ENCODE results near the gene CX3CR1.

Gene CX3CR1

GRCh38 chr3:39260318-39260717 lies 19.5 kb downstream of the CX3CR1 start:
- no peak overlapping the region for H3K27ac ChIP-seq (replicated peaks; ENCODE audit: low read length)
- no peak overlapping the region for H3K23ac ChIP-seq (ENCODE audit: low read depth, low read length, poor library complexity)

GRCh38 chr3:39255503-39256325 lies 24.1 kb downstream of the CX3CR1 start:
- H3K79me1 ChIP-seq (ENCODE audit: low read depth, low read length): no peaks in the 10 kb centered on the region
- H3K23ac ChIP-seq (ENCODE audit: low read depth, low read length, poor library complexity): no peak overlapping the region
- H2BK5ac ChIP-seq (ENCODE audit: low read length): no peak overlapping the region
- no peak overlapping the region for H4K8ac ChIP-seq (ENCODE audit: low read depth, low read length)
- DNase-seq (ENCODE audit: low spot score): no peak
- no peak overlapping the region for H2BK120ac ChIP-seq (ENCODE audit: low read depth, low read length)
- H3K4me1 ChIP-seq (ENCODE audit: control insufficient read depth in 2 of 2, insufficient read depth in 1 of 2, low read depth in 1 of 2, low read length in 2 of 2): peaks cover 0 to 2% of the 10 kb centered on the region in 2 donors
- WGBS, 2 donors (ENCODE audit: extremely low coverage in 2 of 2, insufficient read length in 2 of 2, insufficient replicate concordance in 1 of 2): no CpG with 5 or more reads among the region's 5 CpGs
- H4K91ac ChIP-seq (ENCODE audit: low read depth, low read length, poor library complexity): no peak overlapping the region
- H2BK15ac ChIP-seq (ENCODE audit: low read length): no peak overlapping the region
- H3K27ac ChIP-seq (replicated peaks; ENCODE audit: low read length): no peak overlapping the region
- no peak overlapping the region for H3K4me3 ChIP-seq (ENCODE audit: low read length in 2 of 2)
- no peak overlapping the region for H3K4me2 ChIP-seq (ENCODE audit: insufficient read depth, low read length, poor library complexity, severe bottlenecking)
- no peak overlapping the region for H3K18ac ChIP-seq (ENCODE audit: low read length)
- H3K36me3 ChIP-seq (replicated peaks in 1 of 2; ENCODE audit: control insufficient read depth in 2 of 2, insufficient read depth in 2 of 2, low read length in 2 of 2): no peaks in the 10 kb centered on the region
- no peaks in the 10 kb centered on the region for H3K9me3 ChIP-seq (replicated peaks in 1 of 2; ENCODE audit: control insufficient read depth in 2 of 2, insufficient read depth in 1 of 2, low read depth in 1 of 2, low read length in 2 of 2)
- H2AK5ac ChIP-seq (ENCODE audit: low read depth, low read length): no peak overlapping the region
- no peak overlapping the region for H3K14ac ChIP-seq (ENCODE audit: low read length)
- H3K9ac ChIP-seq (ENCODE audit: low read depth, low read length, poor library complexity): no peak overlapping the region
- no peak overlapping the region for H2AFZ ChIP-seq (ENCODE audit: low read length)
- peaks cover 0 to 26% (median 0%) of the 10 kb centered on the region in 3 experiments for H3K27me3 ChIP-seq (ENCODE audit: control insufficient read depth in 3 of 3, insufficient read depth in 3 of 3, low read depth in 1 of 3, low read length in 3 of 3)
- no peak overlapping the region for H3K4ac ChIP-seq (ENCODE audit: low read length)
- H2BK12ac ChIP-seq (ENCODE audit: low read length): no peak overlapping the region

More at GRCh38 chr3:39260318-39260717, 19.5 kb downstream of the CX3CR1 start:
- no peak overlapping the region for H2AFZ ChIP-seq (ENCODE audit: low read length)
- H2BK120ac ChIP-seq (ENCODE audit: low read depth, low read length): no peak overlapping the region
- H3K4me3 ChIP-seq (ENCODE audit: low read length in 2 of 2): no peak overlapping the region
- no peak for DNase-seq (ENCODE audit: low spot score)
- H2AK5ac ChIP-seq (ENCODE audit: low read depth, low read length): no peak overlapping the region
- H3K4me1 ChIP-seq (ENCODE audit: control insufficient read depth in 2 of 2, insufficient read depth in 1 of 2, low read depth in 1 of 2, low read length in 2 of 2): peaks cover 0 to 2% of the 10 kb centered on the region in 2 donors
- no peaks in the 10 kb centered on the region for H3K36me3 ChIP-seq (replicated peaks in 1 of 2; ENCODE audit: control insufficient read depth in 2 of 2, insufficient read depth in 2 of 2, low read length in 2 of 2)
- H3K27me3 ChIP-seq (ENCODE audit: control insufficient read depth in 3 of 3, insufficient read depth in 3 of 3, low read depth in 1 of 3, low read length in 3 of 3): peaks cover 0 to 13% (median 0%) of the 10 kb centered on the region in 3 experiments
- no peak overlapping the region for H4K91ac ChIP-seq (ENCODE audit: low read depth, low read length, poor library complexity)
- H3K4ac ChIP-seq (ENCODE audit: low read length): no peak overlapping the region
- no peak overlapping the region for H2BK5ac ChIP-seq (ENCODE audit: low read length)
- no peak overlapping the region for H3K14ac ChIP-seq (ENCODE audit: low read length)
- no peaks in the 10 kb centered on the region for H3K79me1 ChIP-seq (ENCODE audit: low read depth, low read length)
- H3K9ac ChIP-seq (ENCODE audit: low read depth, low read length, poor library complexity): no peak overlapping the region
- H4K8ac ChIP-seq (ENCODE audit: low read depth, low read length): no peak overlapping the region
- H2BK12ac ChIP-seq (ENCODE audit: low read length): no peak overlapping the region
- H2BK15ac ChIP-seq (ENCODE audit: low read length): no peak overlapping the region
- no peak overlapping the region for H3K18ac ChIP-seq (ENCODE audit: low read length)
- no CpG with 5 or more reads among the region's 2 CpGs for WGBS, 2 donors (ENCODE audit: extremely low coverage in 2 of 2, insufficient read length in 2 of 2, insufficient replicate concordance in 1 of 2)
- no peak overlapping the region for H3K4me2 ChIP-seq (ENCODE audit: insufficient read depth, low read length, poor library complexity, severe bottlenecking)
- H3K9me3 ChIP-seq (replicated peaks in 1 of 2; ENCODE audit: control insufficient read depth in 2 of 2, insufficient read depth in 1 of 2, low read depth in 1 of 2, low read length in 2 of 2): no peaks in the 10 kb centered on the region

GRCh38 chr3:39254806-39255449 lies 24.9 kb downstream of the CX3CR1 start:
- no peak overlapping the region for H3K23ac ChIP-seq (ENCODE audit: low read depth, low read length, poor library complexity)
- H3K4me3 ChIP-seq (ENCODE audit: low read length in 2 of 2): no peak overlapping the region
- H2AFZ ChIP-seq (ENCODE audit: low read length): no peak overlapping the region
- no peaks in the 10 kb centered on the region for H3K9me3 ChIP-seq (replicated peaks in 1 of 2; ENCODE audit: control insufficient read depth in 2 of 2, insufficient read depth in 1 of 2, low read depth in 1 of 2, low read length in 2 of 2)
- H3K9ac ChIP-seq (ENCODE audit: low read depth, low read length, poor library complexity): no peak overlapping the region
- no peak overlapping the region for H2BK15ac ChIP-seq (ENCODE audit: low read length)
- H3K4ac ChIP-seq (ENCODE audit: low read length): no peak overlapping the region
- no peak overlapping the region for H2AK5ac ChIP-seq (ENCODE audit: low read depth, low read length)
- DNase-seq (ENCODE audit: low spot score): no peak
- H4K91ac ChIP-seq (ENCODE audit: low read depth, low read length, poor library complexity): no peak overlapping the region
- no peak overlapping the region for H2BK12ac ChIP-seq (ENCODE audit: low read length)
- WGBS, 2 donors (ENCODE audit: extremely low coverage in 2 of 2, insufficient read length in 2 of 2, insufficient replicate concordance in 1 of 2): no CpG with 5 or more reads among the region's 2 CpGs
- H3K4me2 ChIP-seq (ENCODE audit: insufficient read depth, low read length, poor library complexity, severe bottlenecking): no peak overlapping the region
- no peak overlapping the region for H4K8ac ChIP-seq (ENCODE audit: low read depth, low read length)
- H3K79me1 ChIP-seq (ENCODE audit: low read depth, low read length): no peaks in the 10 kb centered on the region
- peaks cover 0 to 4% of the 10 kb centered on the region in 2 donors for H3K4me1 ChIP-seq (ENCODE audit: control insufficient read depth in 2 of 2, insufficient read depth in 1 of 2, low read depth in 1 of 2, low read length in 2 of 2)
- no peak overlapping the region for H3K18ac ChIP-seq (ENCODE audit: low read length)
- H3K27me3 ChIP-seq (ENCODE audit: control insufficient read depth in 3 of 3, insufficient read depth in 3 of 3, low read depth in 1 of 3, low read length in 3 of 3): peaks cover 0 to 26% (median 0%) of the 10 kb centered on the region in 3 experiments
- no peak overlapping the region for H2BK120ac ChIP-seq (ENCODE audit: low read depth, low read length)
- no peak overlapping the region for H2BK5ac ChIP-seq (ENCODE audit: low read length)
- H3K36me3 ChIP-seq (replicated peaks in 1 of 2; ENCODE audit: control insufficient read depth in 2 of 2, insufficient read depth in 2 of 2, low read length in 2 of 2): no peaks in the 10 kb centered on the region
- H3K27ac ChIP-seq (replicated peaks; ENCODE audit: low read length): no peak overlapping the region
- no peak overlapping the region for H3K14ac ChIP-seq (ENCODE audit: low read length)

- Histone ChIP-seq H4K8ac (ENCODE audit: low read depth, low read length) (no peak overlapping the region), H2BK120ac (ENCODE audit: low read depth, low read length) (no peak overlapping the region)
- no CpG with 5 or more reads among the region's 5 CpGs for WGBS, 2 donors (ENCODE audit: extremely low coverage in 2 of 2, insufficient read length in 2 of 2, insufficient replicate concordance in 1 of 2)
Observed at GRCh38 chr3:39251576-39251975, 28.3 kb downstream of the CX3CR1 start.

More at GRCh38 chr3:39251576-39251975, 28.3 kb downstream of the CX3CR1 start:
- H2BK5ac ChIP-seq (ENCODE audit: low read length): no peak overlapping the region
- no peak overlapping the region for H3K18ac ChIP-seq (ENCODE audit: low read length)
- H3K4me2 ChIP-seq (ENCODE audit: insufficient read depth, low read length, poor library complexity, severe bottlenecking): no peak overlapping the region
- peak overlapping the region; percentile 12 for H3K14ac ChIP-seq (ENCODE audit: low read length)
- H3K27me3 ChIP-seq (ENCODE audit: control insufficient read depth in 3 of 3, insufficient read depth in 3 of 3, low read depth in 1 of 3, low read length in 3 of 3): peaks cover 0 to 19% (median 0%) of the 10 kb centered on the region in 3 experiments
- H3K79me1 ChIP-seq (ENCODE audit: low read depth, low read length): no peaks in the 10 kb centered on the region
- H3K23ac ChIP-seq (ENCODE audit: low read depth, low read length, poor library complexity): no peak overlapping the region
- no peaks in the 10 kb centered on the region for H3K9me3 ChIP-seq (replicated peaks in 1 of 2; ENCODE audit: control insufficient read depth in 2 of 2, insufficient read depth in 1 of 2, low read depth in 1 of 2, low read length in 2 of 2)
- DNase-seq (ENCODE audit: low spot score): no peak
- H4K91ac ChIP-seq (ENCODE audit: low read depth, low read length, poor library complexity): no peak overlapping the region
- H2AK5ac ChIP-seq (ENCODE audit: low read depth, low read length): no peak overlapping the region
- peaks cover 0 to 3% of the 10 kb centered on the region in 2 donors for H3K4me1 ChIP-seq (ENCODE audit: control insufficient read depth in 2 of 2, insufficient read depth in 1 of 2, low read depth in 1 of 2, low read length in 2 of 2)
- no peak overlapping the region for H2BK12ac ChIP-seq (ENCODE audit: low read length)
- no peak overlapping the region for H2AFZ ChIP-seq (ENCODE audit: low read length)
- no peak overlapping the region for H3K4ac ChIP-seq (ENCODE audit: low read length)
- no peaks in the 10 kb centered on the region for H3K36me3 ChIP-seq (replicated peaks in 1 of 2; ENCODE audit: control insufficient read depth in 2 of 2, insufficient read depth in 2 of 2, low read length in 2 of 2)
- H3K4me3 ChIP-seq (ENCODE audit: low read length in 2 of 2): no peak overlapping the region
- H2BK15ac ChIP-seq (ENCODE audit: low read length): no peak overlapping the region
- H3K9ac ChIP-seq (ENCODE audit: low read depth, low read length, poor library complexity): no peak overlapping the region
- no peak overlapping the region for H3K27ac ChIP-seq (replicated peaks; ENCODE audit: low read length)
